GM21529 (cell line): ENCODE data around the gene CDK18.
"Not testable (repeated sequence)": the region's sequence is repeated elsewhere in the genome, so short reads cannot be mapped to it uniquely, and the experiment has no call there.

Source experiments
- ATAC-seq: cut with Tn5 transposase; IDR thresholded peaks from one replicate; pipeline ENCODE4 v1.9.1; 2021; ENCODE audit not compliant: unreplicated experiment

Gene CDK18

GRCh38 chr1:205480349-205480985, 24.0 kb upstream of the CDK18 start:
- ATAC-seq, result peak; percentile 61

GRCh38 chr1:205481218-205481617, 23.3 kb upstream of the CDK18 start:
- ATAC-seq, result no peak

GRCh38 chr1:205481629-205482151, 22.8 kb upstream of the CDK18 start:
- ATAC-seq, result no peak

GRCh38 chr1:205482587-205482986, 21.9 kb upstream of the CDK18 start:
- ATAC-seq, result not testable (repeated sequence)

DNA sequence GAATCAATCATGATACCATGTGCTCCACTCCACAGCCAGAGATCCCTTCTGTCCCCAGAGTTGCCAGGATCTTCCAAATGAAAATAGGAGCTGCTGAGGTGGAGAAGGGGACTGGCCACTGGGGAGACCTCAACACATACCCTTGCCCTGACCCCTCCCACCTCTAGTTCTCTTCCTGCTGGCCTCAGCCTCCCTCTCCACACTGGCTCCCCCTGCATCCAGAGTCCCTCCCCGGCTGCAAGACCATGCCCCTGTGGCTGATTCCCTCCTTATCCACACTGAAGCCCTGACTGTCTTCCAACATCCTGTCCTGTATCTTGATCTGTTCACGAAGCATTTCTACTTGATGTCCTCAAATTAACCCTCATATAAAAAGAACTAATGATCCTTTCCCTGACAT, 21.1 kb upstream of the CDK18 start:
- no peak for ATAC-seq

DNA sequence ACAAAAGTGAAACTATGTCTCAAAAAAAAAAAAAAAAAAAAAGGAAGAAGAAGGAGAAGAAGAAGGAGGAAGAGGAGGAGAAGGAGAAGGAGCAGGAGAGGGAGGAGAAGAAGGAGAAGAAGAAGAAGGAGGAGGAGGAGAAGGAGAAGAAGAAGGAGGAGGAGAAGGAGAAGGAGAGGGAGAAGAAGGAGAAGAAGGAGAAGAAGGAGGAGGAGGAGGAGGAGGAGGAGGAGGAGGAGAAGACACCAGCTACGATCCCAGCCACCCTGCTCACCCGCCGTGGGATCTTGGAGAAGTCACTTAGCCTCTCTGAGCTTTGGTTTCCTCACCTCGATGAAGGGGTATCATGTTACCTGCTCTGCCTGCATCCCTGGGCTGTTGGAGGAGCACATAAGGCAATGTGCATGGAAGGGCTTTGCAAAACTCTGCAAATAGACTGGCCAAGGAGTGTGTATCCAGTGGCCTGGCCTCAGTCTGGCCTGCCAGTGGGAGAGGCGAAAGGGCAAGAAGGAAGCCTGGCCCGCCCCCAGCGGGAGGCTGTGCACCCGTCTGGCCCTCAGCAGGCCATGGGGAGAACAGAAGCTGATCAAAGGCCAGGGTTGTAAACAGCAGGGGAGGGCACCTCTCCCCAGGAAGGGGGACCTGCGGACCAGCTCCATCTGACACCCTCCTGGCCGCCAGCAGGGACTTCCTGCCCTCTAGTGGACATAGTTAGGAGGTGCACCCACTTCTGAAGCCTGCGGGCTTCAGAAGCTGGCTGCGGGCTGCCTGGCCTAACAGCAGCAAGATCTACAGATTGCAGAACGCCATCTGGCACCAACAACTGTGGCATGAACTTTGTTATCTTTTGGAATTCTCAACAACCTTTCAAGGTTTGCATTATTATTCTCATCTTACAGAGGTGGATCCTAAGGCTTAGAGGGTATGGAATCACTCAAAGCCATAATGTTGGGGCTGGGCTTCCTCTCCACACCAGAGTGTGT, 19.2 kb upstream of the CDK18 start:
- peak; percentile 58 for ATAC-seq

DNA sequence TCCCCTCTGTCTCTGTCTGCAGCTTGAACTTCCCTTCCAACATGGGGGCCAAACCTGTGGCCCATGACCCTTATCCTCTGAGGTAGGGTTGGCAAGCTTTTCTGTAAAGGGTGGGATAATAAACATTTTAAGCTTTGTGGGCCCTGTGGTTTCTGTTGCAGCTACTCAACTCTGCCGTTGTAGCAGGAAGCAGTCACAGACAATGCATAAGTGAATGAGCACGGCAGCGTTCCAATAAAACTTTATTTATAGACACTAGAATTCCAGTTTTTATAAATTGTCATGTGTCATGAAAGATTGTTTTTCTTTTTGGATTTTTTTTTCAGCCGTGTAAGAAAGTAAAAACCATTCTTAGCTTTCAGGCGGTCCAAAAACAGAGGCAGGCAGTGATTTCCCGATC, 18.2 kb upstream of the CDK18 start:
- ATAC-seq, result no peak

DNA sequence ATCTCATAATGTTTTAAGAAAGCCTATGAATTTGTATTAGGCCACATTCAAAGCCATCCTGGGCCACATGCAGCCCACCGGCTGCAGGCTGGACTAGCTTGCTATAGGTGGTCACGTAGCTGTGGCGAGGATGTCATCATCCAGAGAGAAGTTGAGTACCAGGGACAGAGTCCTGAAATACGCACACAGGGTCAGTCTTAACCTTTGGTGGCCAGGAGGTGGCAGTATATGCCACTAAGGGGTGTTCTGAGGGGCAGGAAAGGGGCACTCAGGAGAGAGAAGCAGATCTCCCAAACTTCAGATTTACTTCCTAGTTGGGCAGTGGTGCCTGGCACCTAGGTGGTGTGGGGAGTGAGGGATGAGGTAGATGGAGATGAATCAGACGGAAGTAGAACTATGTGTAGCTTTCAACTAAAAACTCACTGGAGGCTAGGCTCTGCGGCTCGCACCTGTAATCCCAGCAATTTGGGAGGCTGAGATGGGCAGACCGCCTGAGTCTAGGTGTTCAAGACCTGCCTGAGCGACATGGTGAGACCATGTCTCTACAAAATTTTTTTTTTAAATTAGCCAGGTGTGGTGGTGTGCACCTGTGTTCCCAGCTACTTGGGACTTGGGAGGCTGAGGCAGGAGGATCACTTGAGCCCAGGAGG, 16.3 kb upstream of the CDK18 start:
- ATAC-seq, result no peak

GRCh38 chr1:205491794-205492193, 12.7 kb upstream of the CDK18 start:
- ATAC-seq, result no peak

GRCh38 chr1:205492201-205492667, 12.2 kb upstream of the CDK18 start:
- ATAC-seq, result no peak

- ATAC-seq, result no peak
These were observed 11.7 kb upstream of the CDK18 start for GRCh38 chr1:205492774-205493173.

- no peak for ATAC-seq
These were observed 11.0 kb upstream of the CDK18 start for GRCh38 chr1:205493241-205494085.

GRCh38 chr1:205494115-205494514, 10.4 kb upstream of the CDK18 start:
- no peak for ATAC-seq

DNA sequence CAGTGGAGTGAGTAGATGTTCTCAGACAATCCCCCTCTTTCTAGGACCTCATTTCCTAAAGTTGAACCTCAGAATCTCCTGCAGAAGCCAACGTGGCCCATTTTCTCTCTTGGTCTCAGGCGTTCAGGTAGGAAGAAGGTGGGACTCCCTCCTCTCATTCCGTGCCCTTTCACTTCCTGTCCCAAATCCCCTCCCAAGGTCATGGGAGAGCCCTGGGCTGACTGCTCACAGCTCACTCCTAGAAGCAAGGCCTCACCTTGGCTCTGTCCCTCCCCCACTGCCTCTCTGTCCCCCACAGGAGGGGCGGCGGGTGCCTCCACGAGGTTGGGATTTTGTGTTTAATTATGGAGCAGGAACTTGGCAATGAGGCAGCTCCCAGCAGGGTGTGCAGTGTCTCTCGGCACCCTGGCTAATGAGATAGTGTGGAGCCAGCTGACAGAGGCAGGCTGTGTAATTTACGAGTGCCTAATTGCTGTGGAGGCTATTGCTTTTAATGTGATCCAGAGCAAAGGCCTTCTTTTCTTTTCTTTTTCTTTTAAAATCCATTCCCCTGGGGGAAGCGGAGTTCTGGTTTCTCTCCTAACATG, 9.1 kb upstream of the CDK18 start:
- ATAC-seq, result no peak

- no peak for ATAC-seq
These were observed 7.8 kb upstream of the CDK18 start for GRCh38 chr1:205496661-205497060.

- ATAC-seq, result no peak
These were observed 7.1 kb upstream of the CDK18 start for GRCh38 chr1:205497351-205497750.

DNA sequence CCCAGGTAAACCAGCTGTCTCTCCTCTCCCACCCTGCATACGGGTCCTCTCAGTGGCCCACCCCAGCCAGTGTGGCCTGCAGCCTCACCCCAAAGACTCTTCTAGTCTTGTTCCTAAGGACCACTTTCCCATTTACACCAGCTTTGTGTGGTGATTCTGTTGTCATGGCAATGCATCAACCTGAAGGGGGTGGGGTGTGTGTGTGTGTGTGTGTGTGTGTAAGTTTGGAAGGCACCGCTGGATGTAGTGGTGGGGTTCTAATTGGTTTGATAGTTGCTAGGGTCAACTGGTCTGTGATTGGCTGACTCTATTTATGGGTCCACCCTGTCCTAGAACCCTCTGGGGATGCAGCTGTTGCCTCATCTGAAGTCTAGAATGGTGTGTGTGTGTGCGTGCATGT, 4.7 kb upstream of the CDK18 start:
- ATAC-seq, result no peak

- ATAC-seq, result no peak
These were observed 3.9 kb upstream of the CDK18 start for GRCh38 chr1:205500240-205501233.
